Neural progenitor cell (in vitro differentiated cells): Measurements from ENCODE around the gene ABCC3.

Source experiments
- CTCF ChIP-seq: fragments of 200-600 bp; sonication (generic); IDR thresholded peaks from 2 replicates; pipeline ENCODE4 v1.5.1; 2017; ENCODE audit warnings: antibody characterized with exemption, mild to moderate bottlenecking
- EZH2 ChIP-seq: fragments of 200-600 bp; sonication (generic); IDR thresholded peaks from 2 replicates; pipeline ENCODE4 v1.6.1; 2017; ENCODE audit warnings: antibody characterized with exemption, mild to moderate bottlenecking, moderate library complexity
- EZH2phosphoT487 ChIP-seq: fragments of 200-600 bp; sonication (generic); IDR thresholded peaks from 2 replicates; pipeline ENCODE4 v1.6.1; 2017; ENCODE audit warnings: antibody characterized with exemption

GRCh38 chr17:50621574-50622031 is 13.1 kb upstream of the ABCC3 start:
- TF ChIP-seq CTCF = no peak
- no peak for TF ChIP-seq EZH2
- no peak for TF ChIP-seq EZH2phosphoT487
